Measurements from ENCODE around the gene LRRC26.

LRRC26 gene

DNA sequence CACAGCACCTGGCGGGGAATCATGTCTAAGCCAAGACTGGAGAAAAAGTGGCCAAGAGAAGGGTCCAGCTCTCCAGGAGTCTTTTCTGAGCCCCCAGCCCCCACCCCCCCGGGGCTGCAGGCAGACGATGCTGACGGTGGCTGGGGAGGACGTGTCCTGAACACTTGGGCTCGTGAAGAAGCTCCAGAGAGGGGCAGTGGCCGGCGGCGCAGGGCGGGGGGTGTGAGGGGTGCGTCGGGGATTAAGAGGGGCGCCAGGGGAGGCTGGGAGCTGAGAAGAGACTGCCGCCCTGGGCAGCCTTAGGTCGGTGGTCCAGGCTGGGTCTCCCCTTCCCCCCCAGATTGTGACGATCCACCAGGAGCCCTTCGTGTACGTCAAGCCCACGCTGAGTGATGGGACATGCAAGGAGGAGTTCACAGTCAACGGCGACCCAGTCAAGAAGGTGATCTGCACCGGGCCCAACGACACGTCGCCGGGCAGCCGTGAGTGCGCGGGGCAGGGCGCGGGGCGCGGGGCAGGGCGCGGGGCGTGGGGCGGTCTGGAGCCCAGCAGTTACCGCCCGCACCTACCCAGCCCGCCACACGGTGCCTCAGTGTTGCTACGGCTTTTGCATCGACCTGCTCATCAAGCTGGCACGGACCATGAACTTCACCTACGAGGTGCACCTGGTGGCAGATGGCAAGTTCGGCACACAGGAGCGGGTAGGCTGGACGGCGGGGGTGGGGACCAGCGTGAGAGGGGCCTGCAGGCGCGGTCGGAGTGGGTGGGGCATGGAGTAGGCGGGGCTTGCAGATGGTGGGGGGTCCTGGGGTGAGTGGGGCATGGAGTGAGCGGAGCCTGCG is 8.9 kb downstream of the LRRC26 start:
- DNase-seq (ENCODE audit: low read depth) = no peak
- TF ChIP-seq, protein P1, sequence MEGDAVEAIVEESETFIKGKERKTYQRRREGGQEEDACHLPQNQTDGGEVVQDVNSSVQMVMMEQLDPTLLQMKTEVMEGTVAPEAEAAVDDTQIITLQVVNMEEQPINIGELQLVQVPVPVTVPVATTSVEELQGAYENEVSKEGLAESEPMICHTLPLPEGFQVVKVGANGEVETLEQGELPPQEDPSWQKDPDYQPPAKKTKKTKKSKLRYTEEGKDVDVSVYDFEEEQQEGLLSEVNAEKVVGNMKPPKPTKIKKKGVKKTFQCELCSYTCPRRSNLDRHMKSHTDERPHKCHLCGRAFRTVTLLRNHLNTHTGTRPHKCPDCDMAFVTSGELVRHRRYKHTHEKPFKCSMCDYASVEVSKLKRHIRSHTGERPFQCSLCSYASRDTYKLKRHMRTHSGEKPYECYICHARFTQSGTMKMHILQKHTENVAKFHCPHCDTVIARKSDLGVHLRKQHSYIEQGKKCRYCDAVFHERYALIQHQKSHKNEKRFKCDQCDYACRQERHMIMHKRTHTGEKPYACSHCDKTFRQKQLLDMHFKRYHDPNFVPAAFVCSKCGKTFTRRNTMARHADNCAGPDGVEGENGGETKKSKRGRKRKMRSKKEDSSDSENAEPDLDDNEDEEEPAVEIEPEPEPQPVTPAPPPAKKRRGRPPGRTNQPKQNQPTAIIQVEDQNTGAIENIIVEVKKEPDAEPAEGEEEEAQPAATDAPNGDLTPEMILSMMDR (IDR thresholded peaks at IDR 0.05; ENCODE audit: low read depth, low read length, missing control alignments) = no peak
- no peak overlapping the region for H3K4me3 ChIP-seq (ENCODE audit: low read depth, low read length)
- in situ Hi-C loops (cut with HindIII; ENCODE audit: low sequenced_read_pairs) = no loop called here

DNA sequence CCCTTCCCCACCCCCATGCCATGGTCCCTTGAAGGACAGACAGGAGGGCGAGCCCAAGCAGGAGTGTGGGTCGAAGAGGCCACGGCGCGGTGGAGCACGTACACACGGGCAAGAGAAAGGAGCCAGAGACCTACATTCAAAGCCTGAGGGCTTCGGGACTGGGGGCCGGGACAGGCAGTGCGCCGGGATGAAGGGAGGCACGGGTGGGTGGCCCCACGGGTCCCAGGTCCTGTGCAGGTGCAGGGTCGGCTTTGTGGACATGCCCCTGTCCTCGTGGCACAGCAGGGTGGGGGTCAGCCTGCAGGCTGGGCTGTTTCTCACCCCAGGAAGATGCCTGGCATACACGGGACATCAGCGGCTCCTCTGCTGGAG is 9.8 kb downstream of the LRRC26 start:
- H3K4me3 ChIP-seq (ENCODE audit: low read depth, low read length) = no peak overlapping the region

DNA sequence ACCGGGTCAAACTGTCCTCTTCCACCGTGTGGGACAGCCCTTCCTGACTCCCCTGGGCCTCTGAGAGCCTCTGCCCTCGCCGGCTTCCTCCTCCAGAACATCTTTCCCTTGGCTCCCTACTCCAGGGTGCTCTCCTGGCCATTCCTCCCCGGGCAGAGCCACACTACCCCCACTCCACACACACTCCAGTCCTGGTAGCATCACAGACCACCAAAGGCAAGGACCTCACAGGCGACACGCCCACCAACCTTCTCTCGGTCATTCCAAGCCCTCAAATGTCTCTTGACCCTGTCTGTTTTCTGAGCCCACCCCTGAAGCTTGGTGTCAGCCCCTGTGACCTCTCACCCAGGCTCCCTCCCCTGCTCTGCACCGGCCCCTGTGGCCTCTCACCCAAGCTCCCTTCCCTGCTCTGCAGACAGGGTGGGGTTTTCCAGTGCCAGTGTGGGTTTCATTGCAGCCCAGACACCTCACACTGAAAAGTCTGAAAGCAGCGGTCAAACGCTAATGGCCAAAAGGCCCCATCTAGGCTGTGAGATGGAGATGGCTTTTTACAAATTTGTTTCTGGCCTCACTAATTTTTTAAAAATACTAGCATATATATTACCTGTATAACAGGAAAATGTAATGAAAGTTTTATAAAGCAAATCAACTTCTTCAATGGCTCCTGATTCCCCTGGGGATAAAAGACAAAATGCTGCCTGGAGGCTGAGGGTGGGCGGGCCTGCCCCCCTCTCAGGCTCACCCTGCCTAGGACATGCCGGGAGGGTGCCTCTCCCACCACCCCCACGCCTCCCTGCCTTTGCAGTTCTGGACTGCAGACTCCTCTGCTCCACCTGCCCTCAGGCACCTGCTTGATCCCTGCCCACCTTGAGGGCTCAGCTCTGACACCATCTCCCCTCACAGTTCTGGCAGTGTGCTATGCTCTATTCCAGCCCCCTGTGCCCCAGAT is 10.5 kb downstream of the LRRC26 start:
- in situ Hi-C loops (cut with HindIII; ENCODE audit: low sequenced_read_pairs) = no loop called here
- no peak overlapping the region for H3K4me3 ChIP-seq (ENCODE audit: low read depth, low read length)

More for the DNA sequence above, 9.8 kb downstream of the LRRC26 start:
- TF ChIP-seq, protein P1 (IDR thresholded peaks at IDR 0.05; ENCODE audit: low read depth, low read length, missing control alignments) = no peak
- in situ Hi-C loops (cut with HindIII; ENCODE audit: low sequenced_read_pairs) = no loop called here
- DNase-seq (ENCODE audit: low read depth) = no peak

DNA sequence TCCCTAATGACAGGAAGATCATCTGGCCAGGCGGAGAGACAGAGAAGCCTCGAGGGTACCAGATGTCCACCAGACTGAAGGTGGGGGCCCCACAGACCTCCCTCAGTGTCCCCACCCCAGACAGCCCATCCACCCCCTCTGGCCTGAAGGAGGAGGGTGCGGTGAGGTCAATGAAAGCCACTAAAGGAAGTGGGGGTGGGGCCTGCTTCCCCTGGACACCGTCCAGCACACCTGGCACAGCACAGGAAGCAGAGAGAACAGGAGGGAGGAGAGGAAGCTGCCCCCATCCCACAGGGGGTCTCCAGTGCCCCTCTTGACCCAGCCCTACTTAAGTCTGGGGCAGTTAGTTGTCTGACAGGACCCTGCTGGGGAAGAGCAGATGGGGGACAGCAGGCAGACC is 11.2 kb downstream of the LRRC26 start:
- H3K4me3 ChIP-seq (ENCODE audit: low read depth, low read length) = no peak overlapping the region
- in situ Hi-C loops (cut with HindIII; ENCODE audit: low sequenced_read_pairs) = no loop called here
- DNase-seq (ENCODE audit: low read depth) = no peak
- TF ChIP-seq, protein P1 (IDR thresholded peaks at IDR 0.05; ENCODE audit: low read depth, low read length, missing control alignments) = no peak

More for the DNA sequence above, 10.5 kb downstream of the LRRC26 start:
- TF ChIP-seq, protein P1 (IDR thresholded peaks at IDR 0.05; ENCODE audit: low read depth, low read length, missing control alignments) = no peak
- DNase-seq (ENCODE audit: low read depth) = no peak

DNA sequence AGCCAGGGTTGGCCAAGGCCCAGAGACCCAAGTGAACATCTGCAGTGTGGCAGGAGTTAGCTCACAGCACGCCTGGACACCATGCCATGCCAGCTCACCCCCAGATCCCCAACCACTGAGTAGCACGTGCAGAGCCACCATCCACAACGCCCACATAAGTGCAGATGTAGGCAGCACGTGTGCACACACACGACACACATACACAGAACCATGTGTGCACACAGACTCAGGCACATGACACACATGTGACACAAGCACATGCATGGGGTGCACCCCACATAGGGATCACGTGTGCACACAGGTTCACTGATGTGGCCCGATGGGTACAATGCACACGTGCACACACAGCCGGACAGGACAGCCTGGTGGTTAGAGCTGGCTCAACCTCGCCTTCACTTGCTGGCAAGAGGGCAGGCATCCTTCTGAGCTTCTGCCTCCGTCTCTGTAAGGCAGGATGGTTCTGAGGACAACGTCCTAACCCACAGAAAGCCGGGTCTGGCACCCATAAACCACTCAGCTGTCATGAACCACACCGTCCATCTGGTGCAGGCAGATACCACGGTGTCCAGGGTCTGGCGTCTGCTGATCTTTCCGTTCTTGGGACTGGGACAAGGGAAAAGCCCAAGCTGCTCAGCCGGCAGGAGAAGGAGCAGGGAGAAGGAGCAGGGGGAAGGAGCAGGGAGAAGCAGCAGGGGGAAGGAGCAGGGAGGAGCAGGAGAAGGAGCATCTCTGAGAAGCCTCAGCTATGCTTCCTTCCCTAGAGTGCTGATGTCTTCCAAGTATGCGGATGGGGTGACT is 12.0 kb downstream of the LRRC26 start:
- no peak for DNase-seq (ENCODE audit: low read depth)
- in situ Hi-C loops (cut with HindIII; ENCODE audit: low sequenced_read_pairs) = no loop called here
- TF ChIP-seq, protein P1 (IDR thresholded peaks at IDR 0.05; ENCODE audit: low read depth, low read length, missing control alignments) = no peak

More for the DNA sequence above, 12.0 kb downstream of the LRRC26 start:
- H3K4me3 ChIP-seq (ENCODE audit: low read depth, low read length) = no peak overlapping the region

Measured in astrocyte of the cerebellum (primary cell).